ENCODE data around the gene TNFSF13. TPM values are rescaled to one million over a fixed set of nuclear protein-coding genes. Genes with fewer than 3 reads are reported as not detected.

The TNFSF13 gene, protein sequence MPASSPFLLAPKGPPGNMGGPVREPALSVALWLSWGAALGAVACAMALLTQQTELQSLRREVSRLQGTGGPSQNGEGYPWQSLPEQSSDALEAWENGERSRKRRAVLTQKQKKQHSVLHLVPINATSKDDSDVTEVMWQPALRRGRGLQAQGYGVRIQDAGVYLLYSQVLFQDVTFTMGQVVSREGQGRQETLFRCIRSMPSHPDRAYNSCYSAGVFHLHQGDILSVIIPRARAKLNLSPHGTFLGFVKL
- polyA plus RNA-seq (0.15 TPM in 1 of 2 replicates, not detected in the other), polyA minus RNA-seq (not detected in 2 replicates)

DNA sequence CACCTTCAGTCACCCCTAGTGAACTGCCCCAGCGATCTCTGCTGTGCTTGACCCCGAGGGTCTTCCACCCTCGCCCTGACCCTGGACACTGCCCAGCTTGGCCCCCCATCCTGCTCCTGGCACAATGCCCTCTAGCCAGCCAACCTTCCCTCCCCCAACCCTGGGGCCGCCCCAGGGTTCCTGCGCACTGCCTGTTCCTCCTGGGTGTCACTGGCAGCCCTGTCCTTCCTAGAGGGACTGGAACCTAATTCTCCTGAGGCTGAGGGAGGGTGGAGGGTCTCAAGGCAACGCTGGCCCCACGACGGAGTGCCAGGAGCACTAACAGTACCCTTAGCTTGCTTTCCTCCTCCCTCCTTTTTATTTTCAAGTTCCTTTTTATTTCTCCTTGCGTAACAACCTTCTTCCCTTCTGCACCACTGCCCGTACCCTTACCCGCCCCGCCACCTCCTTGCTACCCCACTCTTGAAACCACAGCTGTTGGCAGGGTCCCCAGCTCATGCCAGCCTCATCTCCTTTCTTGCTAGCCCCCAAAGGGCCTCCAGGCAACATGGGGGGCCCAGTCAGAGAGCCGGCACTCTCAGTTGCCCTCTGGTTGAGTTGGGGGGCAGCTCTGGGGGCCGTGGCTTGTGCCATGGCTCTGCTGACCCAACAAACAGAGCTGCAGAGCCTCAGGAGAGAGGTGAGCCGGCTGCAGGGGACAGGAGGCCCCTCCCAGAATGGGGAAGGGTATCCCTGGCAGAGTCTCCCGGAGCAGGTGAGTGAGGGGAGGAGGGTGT is at the start of gene TNFSF13:
TSS of gene TNFSF13 (plus strand) at position 207 of the 776 bp plus-strand sequence. CDS start at position 497, 290 bp downstream.
- Histone ChIP-seq H3K36me3 (ENCODE audit: insufficient read depth, low read length) (no peaks in the 10 kb centered on the region), H4K20me1 (ENCODE audit: insufficient read depth) (no peaks in the 10 kb centered on the region), H3K4me2 (ENCODE audit: low read length) (no peak within 1 kb of the TSS), H2AFZ (ENCODE audit: low read depth, low read length) (no peak within 1 kb of the TSS), H3F3A (ENCODE audit: insufficient read depth, low read length, poor library complexity, severe bottlenecking) (no peaks in the 10 kb centered on the region), H3K4me3 (ENCODE audit: low read length) (no peak within 1 kb of the TSS), H3K9me2 (ENCODE audit: insufficient read depth, low read length) (no peaks in the 10 kb centered on the region), H3K9ac (ENCODE audit: low read length) (no peak within 1 kb of the TSS), H3K27me3 (ENCODE audit: insufficient read depth, low read depth, low read length) (no peaks in the 10 kb centered on the region), H3K27ac (ENCODE audit: low read length) (no peak within 1 kb of the TSS), H3K9me3 (ENCODE audit: low read length) (no peaks in the 10 kb centered on the region), H3K79me2 (replicated peaks; ENCODE audit: insufficient read depth, low read length) (peaks cover 12% of the 10 kb centered on the region)
- TF ChIP-seq TAF1 (IDR thresholded peaks at IDR 0.05; ENCODE audit: low read depth) (no peak), RAD21 (conservative IDR thresholded peaks at IDR 0.05) (no peak), EZH2 (IDR thresholded peaks at IDR 0.05; ENCODE audit: borderline replicate concordance, insufficient read depth, low read length, poor library complexity, severe bottlenecking) (no peak), MXI1 (conservative IDR thresholded peaks at IDR 0.05; ENCODE audit: poor library complexity, severe bottlenecking) (no peak), EP300 (conservative IDR thresholded peaks at IDR 0.05; ENCODE audit: poor library complexity, severe bottlenecking) (no peak), SMC3 (conservative IDR thresholded peaks at IDR 0.05; ENCODE audit: poor library complexity) (no peak), POLR2AphosphoS5 (IDR thresholded peaks at IDR 0.05) (no peak)
- TF ChIP-seq, protein P1, sequence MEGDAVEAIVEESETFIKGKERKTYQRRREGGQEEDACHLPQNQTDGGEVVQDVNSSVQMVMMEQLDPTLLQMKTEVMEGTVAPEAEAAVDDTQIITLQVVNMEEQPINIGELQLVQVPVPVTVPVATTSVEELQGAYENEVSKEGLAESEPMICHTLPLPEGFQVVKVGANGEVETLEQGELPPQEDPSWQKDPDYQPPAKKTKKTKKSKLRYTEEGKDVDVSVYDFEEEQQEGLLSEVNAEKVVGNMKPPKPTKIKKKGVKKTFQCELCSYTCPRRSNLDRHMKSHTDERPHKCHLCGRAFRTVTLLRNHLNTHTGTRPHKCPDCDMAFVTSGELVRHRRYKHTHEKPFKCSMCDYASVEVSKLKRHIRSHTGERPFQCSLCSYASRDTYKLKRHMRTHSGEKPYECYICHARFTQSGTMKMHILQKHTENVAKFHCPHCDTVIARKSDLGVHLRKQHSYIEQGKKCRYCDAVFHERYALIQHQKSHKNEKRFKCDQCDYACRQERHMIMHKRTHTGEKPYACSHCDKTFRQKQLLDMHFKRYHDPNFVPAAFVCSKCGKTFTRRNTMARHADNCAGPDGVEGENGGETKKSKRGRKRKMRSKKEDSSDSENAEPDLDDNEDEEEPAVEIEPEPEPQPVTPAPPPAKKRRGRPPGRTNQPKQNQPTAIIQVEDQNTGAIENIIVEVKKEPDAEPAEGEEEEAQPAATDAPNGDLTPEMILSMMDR (IDR thresholded peaks at IDR 0.05; ENCODE audit: poor library complexity, severe bottlenecking) = no peak
- TF ChIP-seq, protein P2, sequence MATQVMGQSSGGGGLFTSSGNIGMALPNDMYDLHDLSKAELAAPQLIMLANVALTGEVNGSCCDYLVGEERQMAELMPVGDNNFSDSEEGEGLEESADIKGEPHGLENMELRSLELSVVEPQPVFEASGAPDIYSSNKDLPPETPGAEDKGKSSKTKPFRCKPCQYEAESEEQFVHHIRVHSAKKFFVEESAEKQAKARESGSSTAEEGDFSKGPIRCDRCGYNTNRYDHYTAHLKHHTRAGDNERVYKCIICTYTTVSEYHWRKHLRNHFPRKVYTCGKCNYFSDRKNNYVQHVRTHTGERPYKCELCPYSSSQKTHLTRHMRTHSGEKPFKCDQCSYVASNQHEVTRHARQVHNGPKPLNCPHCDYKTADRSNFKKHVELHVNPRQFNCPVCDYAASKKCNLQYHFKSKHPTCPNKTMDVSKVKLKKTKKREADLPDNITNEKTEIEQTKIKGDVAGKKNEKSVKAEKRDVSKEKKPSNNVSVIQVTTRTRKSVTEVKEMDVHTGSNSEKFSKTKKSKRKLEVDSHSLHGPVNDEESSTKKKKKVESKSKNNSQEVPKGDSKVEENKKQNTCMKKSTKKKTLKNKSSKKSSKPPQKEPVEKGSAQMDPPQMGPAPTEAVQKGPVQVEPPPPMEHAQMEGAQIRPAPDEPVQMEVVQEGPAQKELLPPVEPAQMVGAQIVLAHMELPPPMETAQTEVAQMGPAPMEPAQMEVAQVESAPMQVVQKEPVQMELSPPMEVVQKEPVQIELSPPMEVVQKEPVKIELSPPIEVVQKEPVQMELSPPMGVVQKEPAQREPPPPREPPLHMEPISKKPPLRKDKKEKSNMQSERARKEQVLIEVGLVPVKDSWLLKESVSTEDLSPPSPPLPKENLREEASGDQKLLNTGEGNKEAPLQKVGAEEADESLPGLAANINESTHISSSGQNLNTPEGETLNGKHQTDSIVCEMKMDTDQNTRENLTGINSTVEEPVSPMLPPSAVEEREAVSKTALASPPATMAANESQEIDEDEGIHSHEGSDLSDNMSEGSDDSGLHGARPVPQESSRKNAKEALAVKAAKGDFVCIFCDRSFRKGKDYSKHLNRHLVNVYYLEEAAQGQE (IDR thresholded peaks at IDR 0.05; ENCODE audit: borderline replicate concordance) = no peak

DNA sequence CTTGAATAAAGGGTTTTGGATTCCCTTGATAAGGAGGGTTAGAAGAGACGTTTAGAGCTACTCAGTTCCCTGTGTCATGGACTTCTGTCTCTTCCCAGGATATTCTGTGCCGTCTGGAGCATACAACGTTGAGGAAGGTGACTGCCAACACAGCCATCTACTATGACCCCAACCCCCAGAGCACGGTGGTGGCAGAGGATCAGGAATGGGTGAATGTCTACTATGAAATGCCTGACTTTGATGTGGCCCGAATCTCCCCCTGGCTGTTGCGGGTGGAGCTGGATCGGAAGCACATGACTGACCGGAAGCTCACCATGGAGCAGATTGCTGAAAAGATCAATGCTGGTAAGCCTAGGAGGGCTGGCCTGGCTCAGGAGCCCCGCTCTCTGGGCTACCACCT is 49.7 kb upstream of the TNFSF13 start:
- no peaks in the 10 kb centered on the region for H3K9me2 ChIP-seq (ENCODE audit: insufficient read depth, low read length)
- no peak overlapping the region for H3K9ac ChIP-seq (ENCODE audit: low read length)
- no peak overlapping the region for H3K27ac ChIP-seq (ENCODE audit: low read length)
- no peak for TF ChIP-seq TAF1 (IDR thresholded peaks at IDR 0.05; ENCODE audit: low read depth)
- no peak for TF ChIP-seq MXI1 (conservative IDR thresholded peaks at IDR 0.05; ENCODE audit: poor library complexity, severe bottlenecking)
- no peak for TF ChIP-seq EZH2 (IDR thresholded peaks at IDR 0.05; ENCODE audit: borderline replicate concordance, insufficient read depth, low read length, poor library complexity, severe bottlenecking)
- no peak for TF ChIP-seq SMC3 (conservative IDR thresholded peaks at IDR 0.05; ENCODE audit: poor library complexity)
- H3F3A ChIP-seq (ENCODE audit: insufficient read depth, low read length, poor library complexity, severe bottlenecking) = no peaks in the 10 kb centered on the region
- no peaks in the 10 kb centered on the region for H4K20me1 ChIP-seq (ENCODE audit: insufficient read depth)
- H2AFZ ChIP-seq (ENCODE audit: low read depth, low read length) = no peak overlapping the region
- no peaks in the 10 kb centered on the region for H3K36me3 ChIP-seq (ENCODE audit: insufficient read depth, low read length)
- H3K4me3 ChIP-seq (ENCODE audit: low read length) = no peak overlapping the region
- no peaks in the 10 kb centered on the region for H3K9me3 ChIP-seq (ENCODE audit: low read length)
- no peaks in the 10 kb centered on the region for H3K27me3 ChIP-seq (ENCODE audit: insufficient read depth, low read depth, low read length)
- H3K79me2 ChIP-seq (replicated peaks; ENCODE audit: insufficient read depth, low read length) = no peaks in the 10 kb centered on the region
- no peak overlapping the region for H3K4me2 ChIP-seq (ENCODE audit: low read length)
